OCI-LY3 (cell line): ENCODE results near the gene MAL.

Experiments
- H2AFZ ChIP-seq: fragments of 200-600, 300-600 bp; shearing (Covaris generic); 2 replicates; pipeline ENCODE4 v1.6.0; 2014; ENCODE audit warnings: antibody characterized with exemption, low read depth, low read length
- H3K27ac ChIP-seq: fragments of 200-600, 300-600 bp; sonication (generic); 2 replicates; pipeline ENCODE4 v1.5.1; 2014; ENCODE audit warnings: mild to moderate bottlenecking, low read length, moderate library complexity, mixed read lengths
- H3K27me3 ChIP-seq: fragments of 200-600, 300-600 bp; sonication (generic); 2 replicates; pipeline ENCODE4 v1.6.1; 2014; ENCODE audit warnings: low read depth, low read length, mixed read lengths
- H3K36me3 ChIP-seq: fragments of 200-600, 300-600 bp; sonication (generic); replicated peaks from 2 replicates; pipeline ENCODE3; 2014; ENCODE audit warnings: low read depth, low read length, mixed read lengths
- H3K4me1 ChIP-seq: fragments of 300-600, 200-600 bp; sonication (generic); 2 replicates; pipeline ENCODE4 v1.6.1; 2014; ENCODE audit warnings: low read length, mixed read lengths
- H3K4me2 ChIP-seq: fragments of 200-600, 300-600 bp; sonication (generic); 2 replicates; pipeline ENCODE4 v1.6.1; 2014; ENCODE audit warnings: low read length, mixed read lengths
- H3K4me3 ChIP-seq: fragments of 300-600, 200-600 bp; sonication (generic); 2 replicates; pipeline ENCODE4 v1.5.1; 2014; ENCODE audit warnings: antibody characterized with exemption, mild to moderate bottlenecking, low read length, moderate library complexity
- H3K79me2 ChIP-seq: fragments of 300-600, 200-600 bp; shearing (Covaris generic); 2 replicates; pipeline ENCODE4 v1.6.1; 2014; ENCODE audit warnings: mild to moderate bottlenecking, low read length, mixed read lengths
- H3K9ac ChIP-seq: fragments of 300-600, 200-600 bp; shearing (Covaris generic); 2 replicates; pipeline ENCODE4 v1.6.0; 2014; ENCODE audit warnings: mild to moderate bottlenecking, low read length, moderate library complexity
- H3K9me3 ChIP-seq: fragments of 200-600, 300-600 bp; shearing (Covaris generic); 2 replicates; pipeline ENCODE4 v1.6.1; 2014; ENCODE audit warnings: low read length, mixed read lengths; ENCODE audit not compliant: insufficient read depth
- H4K20me1 ChIP-seq: fragments of 200-600, 300-600 bp; sonication (generic); 2 replicates; pipeline ENCODE4 v1.6.1; 2016; ENCODE audit warnings: low read length, mixed read lengths; ENCODE audit not compliant: insufficient read depth
- CTCF ChIP-seq: fragments of 200-600, 300-600 bp; sonication (generic); IDR thresholded peaks from 2 replicates; pipeline ENCODE4 v1.5.1; 2014; ENCODE audit warnings: antibody characterized with exemption, low read length, low read depth
- EZH2phosphoT487 ChIP-seq: fragments of 200-600 bp; shearing (Covaris generic); IDR thresholded peaks from 2 replicates; pipeline ENCODE4 v1.6.1; 2018; ENCODE audit warnings: antibody characterized with exemption, mixed run types, low read depth

The MAL gene

GRCh38 chr2:95016616-95017015, 8.9 kb upstream of the MAL start:
- TF ChIP-seq EZH2phosphoT487 (no peak), CTCF (no peak)
- Histone ChIP-seq H3K27ac (no peak overlapping the region), H3K9ac (no peak overlapping the region), H3K9me3 (no peaks in the 10 kb centered on the region), H4K20me1 (no peaks in the 10 kb centered on the region), H3K4me1 (peaks cover 27% of the 10 kb centered on the region), H3K36me3 (no peaks in the 10 kb centered on the region), H3K4me2 (no peak overlapping the region), H3K4me3 (no peak overlapping the region), H3K79me2 (no peaks in the 10 kb centered on the region), H3K27me3 (0 out of 2 replicates have a peak, but pooled peaks cover 10% of the 10 kb centered on the region), H2AFZ (no peak overlapping the region)

GRCh38 chr2:95017071-95017501, 8.4 kb upstream of the MAL start:
- no peaks in the 10 kb centered on the region for H3K36me3 ChIP-seq

GRCh38 chr2:95017836-95018235, 7.7 kb upstream of the MAL start:
- Histone ChIP-seq H3K4me3 (no peak overlapping the region), H3K79me2 (no peaks in the 10 kb centered on the region), H3K9ac (no peak overlapping the region), H3K9me3 (no peaks in the 10 kb centered on the region), H3K27ac (no peak overlapping the region), H3K4me1 (peaks cover 26% of the 10 kb centered on the region), H3K36me3 (no peaks in the 10 kb centered on the region), H2AFZ (no peak overlapping the region), H3K4me2 (no peak overlapping the region), H4K20me1 (no peaks in the 10 kb centered on the region), H3K27me3 (0 out of 2 replicates have a peak, but pooled peaks cover 10% of the 10 kb centered on the region)
- no peak for TF ChIP-seq CTCF
- TF ChIP-seq EZH2phosphoT487: no peak

More at GRCh38 chr2:95017071-95017501, 8.4 kb upstream of the MAL start:
- TF ChIP-seq EZH2phosphoT487 (no peak), CTCF (no peak)
- Histone ChIP-seq H3K27ac (no peak overlapping the region), H3K4me1 (peaks cover 27% of the 10 kb centered on the region), H3K4me3 (no peak overlapping the region), H3K9me3 (no peaks in the 10 kb centered on the region), H3K79me2 (no peaks in the 10 kb centered on the region), H3K9ac (no peak overlapping the region), H3K4me2 (no peak overlapping the region), H4K20me1 (no peaks in the 10 kb centered on the region), H2AFZ (no peak overlapping the region), H3K27me3 (0 out of 2 replicates have a peak, but pooled peaks cover 10% of the 10 kb centered on the region)

GRCh38 chr2:95018301-95018700, 7.2 kb upstream of the MAL start:
- 0 out of 2 replicates have a peak, but pooled peaks cover 10% of the 10 kb centered on the region for H3K27me3 ChIP-seq
- no peak overlapping the region for H3K4me2 ChIP-seq
- H3K4me3 ChIP-seq: no peak overlapping the region
- no peak overlapping the region for H2AFZ ChIP-seq
- H3K79me2 ChIP-seq: no peaks in the 10 kb centered on the region
- TF ChIP-seq EZH2phosphoT487: no peak
- no peak for TF ChIP-seq CTCF
- H3K9ac ChIP-seq: no peak overlapping the region
- H3K36me3 ChIP-seq: no peaks in the 10 kb centered on the region
- no peak overlapping the region for H3K27ac ChIP-seq
- H3K4me1 ChIP-seq: peaks cover 26% of the 10 kb centered on the region
- H4K20me1 ChIP-seq: no peaks in the 10 kb centered on the region
- no peaks in the 10 kb centered on the region for H3K9me3 ChIP-seq
